DOHH2 (cell line): ENCODE data around the gene ADGRA1.

Source experiments
- H3F3A ChIP-seq: fragments of 200-600 bp; sonication (generic), shearing (Covaris generic); 2 replicates; pipeline ENCODE4 v1.6.0; 2016; ENCODE audit warnings: antibody characterized with exemption, mild to moderate bottlenecking; ENCODE audit not compliant: control insufficient read depth, insufficient read depth
- H3K27ac ChIP-seq: fragments of 200-600 bp; sonication (generic); 2 replicates; pipeline ENCODE4 v1.5.1; 2014; ENCODE audit warnings: low read depth, mild to moderate bottlenecking, low read length, moderate library complexity
- H3K27me3 ChIP-seq: fragments of 200-600 bp; sonication (generic); 2 replicates; pipeline ENCODE4 v1.6.1; 2014; ENCODE audit warnings: mild to moderate bottlenecking, low read length, mixed read lengths; ENCODE audit not compliant: control insufficient read depth
- H3K36me3 ChIP-seq: fragments of 200-600 bp; sonication (generic); 2 replicates; pipeline ENCODE4 v1.6.1; 2014; ENCODE audit warnings: mild to moderate bottlenecking, low read length, moderate library complexity, mixed read lengths; ENCODE audit not compliant: control insufficient read depth
- H3K4me1 ChIP-seq: fragments of 200-600 bp; sonication (generic); 2 replicates; pipeline ENCODE4 v1.6.1; 2014; ENCODE audit warnings: mild to moderate bottlenecking, low read length, mixed read lengths; ENCODE audit not compliant: control insufficient read depth
- H3K4me2 ChIP-seq: fragments of 200-600 bp; sonication (generic); 2 replicates; pipeline ENCODE4 v1.6.0; 2014; ENCODE audit warnings: mild to moderate bottlenecking, low read length, moderate library complexity
- H3K4me3 ChIP-seq: fragments of 200-600 bp; sonication (generic); 2 replicates; pipeline ENCODE4 v1.5.1; 2014; ENCODE audit warnings: mild to moderate bottlenecking, low read length, mixed read lengths
- H3K79me2 ChIP-seq: fragments of 200-600 bp; sonication (generic); 2 replicates; pipeline ENCODE4 v1.6.1; 2014; ENCODE audit warnings: mild to moderate bottlenecking, low read length, mixed read lengths; ENCODE audit not compliant: control insufficient read depth
- H3K9me2 ChIP-seq: fragments of 200-600 bp; sonication (generic); replicated peaks from 2 replicates; pipeline ENCODE4 v1.6.1; 2014; ENCODE audit warnings: mild to moderate bottlenecking, low read length, mixed read lengths; ENCODE audit not compliant: control insufficient read depth
- H3K9me3 ChIP-seq: fragments of 200-600 bp; sonication (generic); 2 replicates; pipeline ENCODE4 v1.6.1; 2014; ENCODE audit warnings: antibody characterized with exemption, low read length, mixed read lengths; ENCODE audit not compliant: control insufficient read depth, insufficient read depth
- H4K20me1 ChIP-seq: fragments of 200-600 bp; sonication (generic); 2 replicates; pipeline ENCODE4 v1.6.0; 2014; ENCODE audit warnings: low read depth, mild to moderate bottlenecking, antibody characterized with exemption, low read length, moderate library complexity; ENCODE audit not compliant: control insufficient read depth, insufficient read depth
- EZH2phosphoT487 ChIP-seq: fragments of 200-600 bp; sonication (generic); IDR thresholded peaks from 2 replicates; pipeline ENCODE4 v1.6.1; 2017; ENCODE audit warnings: borderline replicate concordance, mild to moderate bottlenecking, antibody characterized with exemption, low read length, moderate library complexity, mixed read lengths
- TF ChIP-seq, protein P1 (sequence below): fragments of 200-600 bp; sonication (generic); IDR thresholded peaks from one replicate; pipeline ENCODE4 v1.5.1; 2014; ENCODE audit warnings: antibody characterized with exemption, mild to moderate bottlenecking, low read depth, low read length; ENCODE audit not compliant: poor library complexity, severe bottlenecking

ADGRA1 gene

DNA sequence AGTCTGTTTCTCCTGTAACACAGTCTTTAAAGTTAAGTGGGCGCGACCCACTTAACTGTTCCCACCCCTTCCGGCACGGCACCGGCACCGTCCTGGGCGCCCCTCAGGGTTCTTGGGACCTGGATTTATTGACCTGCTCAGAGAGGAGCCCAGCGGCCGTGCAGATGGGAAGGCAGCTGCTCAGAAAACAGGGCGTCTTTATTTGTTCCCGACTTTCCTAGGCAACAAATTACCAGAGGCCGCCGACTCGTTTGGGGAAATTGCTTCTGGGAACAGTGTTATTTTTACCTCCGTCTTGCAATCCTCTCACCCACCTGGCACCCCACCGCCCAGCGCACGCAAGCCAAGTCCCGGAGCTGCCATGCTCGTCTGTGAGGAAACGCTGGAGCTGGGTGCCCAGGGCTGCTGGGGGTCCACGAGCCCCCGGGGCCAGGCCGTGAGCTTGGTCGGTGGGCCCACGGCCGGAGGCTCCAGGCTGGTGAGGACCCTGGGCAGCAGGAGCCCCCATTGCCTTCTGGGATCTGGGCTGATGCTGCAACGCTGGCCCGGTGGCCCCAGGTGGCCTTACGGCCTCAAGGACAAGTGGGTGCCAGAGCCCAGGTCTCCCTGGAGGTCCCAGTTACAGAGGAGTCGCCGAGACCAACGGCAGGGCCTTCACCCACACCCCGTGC, 14.9 kb upstream of the ADGRA1 start:
- no peaks in the 10 kb centered on the region for H4K20me1 ChIP-seq
- TF ChIP-seq, protein P1, sequence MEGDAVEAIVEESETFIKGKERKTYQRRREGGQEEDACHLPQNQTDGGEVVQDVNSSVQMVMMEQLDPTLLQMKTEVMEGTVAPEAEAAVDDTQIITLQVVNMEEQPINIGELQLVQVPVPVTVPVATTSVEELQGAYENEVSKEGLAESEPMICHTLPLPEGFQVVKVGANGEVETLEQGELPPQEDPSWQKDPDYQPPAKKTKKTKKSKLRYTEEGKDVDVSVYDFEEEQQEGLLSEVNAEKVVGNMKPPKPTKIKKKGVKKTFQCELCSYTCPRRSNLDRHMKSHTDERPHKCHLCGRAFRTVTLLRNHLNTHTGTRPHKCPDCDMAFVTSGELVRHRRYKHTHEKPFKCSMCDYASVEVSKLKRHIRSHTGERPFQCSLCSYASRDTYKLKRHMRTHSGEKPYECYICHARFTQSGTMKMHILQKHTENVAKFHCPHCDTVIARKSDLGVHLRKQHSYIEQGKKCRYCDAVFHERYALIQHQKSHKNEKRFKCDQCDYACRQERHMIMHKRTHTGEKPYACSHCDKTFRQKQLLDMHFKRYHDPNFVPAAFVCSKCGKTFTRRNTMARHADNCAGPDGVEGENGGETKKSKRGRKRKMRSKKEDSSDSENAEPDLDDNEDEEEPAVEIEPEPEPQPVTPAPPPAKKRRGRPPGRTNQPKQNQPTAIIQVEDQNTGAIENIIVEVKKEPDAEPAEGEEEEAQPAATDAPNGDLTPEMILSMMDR = no peak

DNA sequence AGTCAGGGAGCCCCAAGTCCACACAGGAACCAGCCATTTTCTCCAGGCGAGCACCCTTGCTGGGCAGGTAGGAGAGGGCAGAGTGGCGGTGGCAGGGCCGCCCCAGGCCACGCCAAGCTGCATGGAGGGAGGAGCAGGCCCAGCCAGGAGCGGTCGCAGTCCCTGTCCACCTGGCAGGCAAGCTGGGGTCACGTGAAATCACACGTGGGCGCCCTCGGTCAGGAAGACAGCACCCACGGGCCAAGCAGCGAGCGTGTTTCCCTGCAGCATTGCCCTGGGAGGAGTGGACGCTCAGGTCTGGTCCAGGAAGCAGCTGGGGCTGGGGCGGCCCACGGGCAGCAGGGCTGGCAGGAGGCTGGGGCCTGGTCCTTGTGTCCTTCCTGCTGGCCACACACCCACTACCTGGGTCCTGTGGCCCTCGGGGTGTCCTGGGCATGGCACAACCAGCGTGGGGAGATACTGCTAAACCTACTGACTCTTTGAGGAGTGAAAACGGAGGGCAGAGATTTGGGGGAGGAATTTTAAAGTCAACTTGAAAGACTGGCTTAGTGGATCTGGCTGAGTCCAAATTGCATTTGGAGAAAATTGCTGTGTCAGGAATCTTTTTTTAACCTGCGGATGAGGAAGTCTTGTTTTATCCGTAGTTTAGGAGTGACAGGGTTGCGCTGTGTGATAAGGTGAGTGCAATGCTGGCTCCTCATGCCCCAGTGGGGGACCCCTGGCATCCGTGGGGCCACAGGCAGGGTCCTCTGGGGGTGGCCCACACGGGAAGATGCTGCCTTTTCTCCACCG, 12.2 kb upstream of the ADGRA1 start:
- no peaks in the 10 kb centered on the region for H3K79me2 ChIP-seq
- no peaks in the 10 kb centered on the region for H3K4me1 ChIP-seq
- no peaks in the 10 kb centered on the region for H3K27me3 ChIP-seq
- no peak overlapping the region for H3K4me3 ChIP-seq
- no peaks in the 10 kb centered on the region for H3F3A ChIP-seq
- H3K9me3 ChIP-seq = peaks cover 25% of the 10 kb centered on the region; the same call in 1 of the 2 replicates
- H4K20me1 ChIP-seq = no peaks in the 10 kb centered on the region
- no peaks in the 10 kb centered on the region for H3K9me2 ChIP-seq
- TF ChIP-seq EZH2phosphoT487 = no peak
- TF ChIP-seq, protein P1 = no peak
- H3K27ac ChIP-seq = no peak overlapping the region
- H3K36me3 ChIP-seq = no peaks in the 10 kb centered on the region
- H3K4me2 ChIP-seq = no peak overlapping the region

More for the DNA sequence above, 14.9 kb upstream of the ADGRA1 start:
- H3K9me3 ChIP-seq = peaks cover 25% of the 10 kb centered on the region; the same call in 1 of the 2 replicates
- no peaks in the 10 kb centered on the region for H3K27me3 ChIP-seq
- no peaks in the 10 kb centered on the region for H3K4me1 ChIP-seq
- H3F3A ChIP-seq = no peaks in the 10 kb centered on the region
- no peak overlapping the region for H3K4me3 ChIP-seq
- H3K36me3 ChIP-seq = no peaks in the 10 kb centered on the region
- H3K9me2 ChIP-seq = no peaks in the 10 kb centered on the region
- no peak overlapping the region for H3K4me2 ChIP-seq
- no peaks in the 10 kb centered on the region for H3K79me2 ChIP-seq
- H3K27ac ChIP-seq = no peak overlapping the region

DNA sequence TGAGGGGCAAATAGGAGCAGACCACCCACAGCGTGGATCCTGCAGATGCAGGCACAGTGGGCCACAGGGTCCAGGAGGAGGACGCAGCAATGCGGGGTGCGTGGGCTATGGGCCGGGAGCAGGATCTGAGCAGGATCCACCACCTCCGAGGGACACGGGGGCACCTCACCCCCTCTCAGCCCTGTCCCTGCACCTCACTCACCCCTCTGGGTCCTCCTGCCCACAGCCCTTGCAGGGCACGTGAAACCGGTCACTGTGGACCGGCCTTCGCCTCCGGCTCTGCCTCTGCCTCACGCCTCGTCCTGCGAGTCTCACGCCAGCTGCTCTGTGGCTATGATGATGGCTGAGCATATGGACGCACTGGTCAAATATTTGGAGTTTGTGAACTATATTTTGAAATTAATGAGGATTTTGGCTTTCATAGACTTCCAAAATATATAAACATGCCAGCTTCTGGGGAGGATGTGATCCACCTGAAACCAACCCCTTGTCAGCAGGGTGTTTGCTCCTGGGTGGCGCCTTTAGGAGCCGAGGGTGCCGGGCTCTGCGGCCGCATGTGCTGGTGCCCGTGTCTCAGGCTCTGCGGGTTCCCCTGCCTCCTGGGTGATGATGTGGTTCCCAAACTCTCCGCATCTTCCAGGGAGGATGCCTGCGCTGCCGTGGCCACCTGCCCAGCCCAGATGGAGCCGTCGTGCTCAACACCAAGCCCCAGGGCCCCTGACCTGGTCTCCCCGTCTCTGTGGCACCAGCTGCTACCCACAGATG, 11.3 kb upstream of the ADGRA1 start:
- peaks cover 27% of the 10 kb centered on the region; the same call in 1 of the 2 replicates for H3K9me3 ChIP-seq
- H3K9me2 ChIP-seq = no peaks in the 10 kb centered on the region
- H3K27me3 ChIP-seq = no peaks in the 10 kb centered on the region
- no peaks in the 10 kb centered on the region for H3K4me1 ChIP-seq
- no peak overlapping the region for H3K27ac ChIP-seq
- H3K4me3 ChIP-seq = no peak overlapping the region
- H3F3A ChIP-seq = no peaks in the 10 kb centered on the region
- no peaks in the 10 kb centered on the region for H3K36me3 ChIP-seq
- H4K20me1 ChIP-seq = no peaks in the 10 kb centered on the region
- no peak for TF ChIP-seq EZH2phosphoT487
- TF ChIP-seq, protein P1 = no peak
- no peak overlapping the region for H3K4me2 ChIP-seq
- H3K79me2 ChIP-seq = no peaks in the 10 kb centered on the region
